Body of pancreas (tissue), 4 donors: ENCODE measurements around the gene MLXIP. TPM values are rescaled to one million over a fixed set of nuclear protein-coding genes. Genes with fewer than 3 reads are reported as not detected.

Source experiments
- ATAC-seq: fragments of 150-250 bp; one replicate; pipeline ENCODE4 v1.9.1; 2016
- DNase-seq, 4 donors: peaks; one replicate each; pipeline ENCODE4 v3.0.0-alpha.2; 2019
- H3K27ac ChIP-seq, 4 donors: fragments of 200-600 bp; sonication (generic); 1 replicate in 3 of 4; 2 replicates in 1 of 4; pipeline versions ENCODE4 v1.5.1 to v1.6.1; 2016 to 2019; ENCODE audit warnings: mild to moderate bottlenecking in 1 of 4, mixed read lengths in 1 of 4, moderate library complexity in 1 of 4
- H3K27me3 ChIP-seq, 2 donors: fragments of 200-600 bp; sonication (generic); one replicate each; pipeline ENCODE4 v1.6.0; 2016; ENCODE audit warnings: mild to moderate bottlenecking in 1 of 2
- H3K36me3 ChIP-seq, 2 donors: fragments of 200-600 bp; sonication (generic); replicated peaks in 1 of 2; 2 replicates each; pipeline ENCODE4 v1.5.1; 2016; ENCODE audit warnings: low read depth in 2 of 2; ENCODE audit not compliant: insufficient read depth in 1 of 2
- H3K4me1 ChIP-seq: fragments of 200-600 bp; sonication (generic); one replicate; pipeline ENCODE4 v1.6.0; 2016
- H3K4me3 ChIP-seq, 2 donors: fragments of 200-600 bp; sonication (generic); 1 replicate in 1 of 2; 2 replicates in 1 of 2; pipeline ENCODE4 v1.5.1; 2016 to 2019
- H3K9me3 ChIP-seq, 3 donors: fragments of 200-600 bp; sonication (generic); 1 replicate in 2 of 3; 2 replicates in 1 of 3; pipeline ENCODE4 v1.5.1; 2016
- POLR2A ChIP-seq, 3 donors: fragments of 450-650 bp; IDR thresholded peaks; one replicate each; pipeline ENCODE4 v1.6.1; 2016; ENCODE audit warnings: antibody characterized with exemption in 3 of 3, mild to moderate bottlenecking in 2 of 3
- WGBS, 2 donors: methylation state at CpG; one replicate each; pipeline ENCODE4 v1.1.5; 2017; 5-methylcytosine and 5-hydroxymethylcytosine counted together
- intact Hi-C: fragments of 100-400 bp; cut with DNase I; formaldehyde crosslinking; loops from one replicate; pipeline ENCODE4 v1.15.1; 2023
- total RNA-seq, 2 donors: library from RNA; depleted of rRNA; stranded (reverse); fragments of >200 nt; gene quantifications; one replicate each; pipeline ENCODE4 v1.1.0, GENCODE V29; 2016
- TF ChIP-seq, protein P1 (sequence below), 7 experiments: fragments of 450-650 bp in 4 of 7; fragments of 200-600 bp in 3 of 7; sonication (generic) in 3 of 7; IDR thresholded peaks; one replicate each; pipeline ENCODE4 v1.5.1; 2016 to 2019; ENCODE audit warnings: antibody characterized with exemption in 7 of 7

Gene MLXIP
- total RNA-seq, 2 donors from 2014 or later, result 43.6 to 84.0 TPM

GRCh38 chr12:122094735-122095631 lies 16.4 kb downstream of the MLXIP start:
- Histone ChIP-seq H3K36me3 (no peaks in the 10 kb centered on the region), H3K27ac (peak overlapping the region; percentile 32 to 68 (median 62)), H3K4me1 (peaks cover 96% of the 10 kb centered on the region), H3K4me3 (no peak overlapping the region), H3K27me3 (no peaks in the 10 kb centered on the region), H3K9me3 (no peaks in the 10 kb centered on the region)
- TF ChIP-seq POLR2A (IDR thresholded peaks at IDR 0.05), result no peak
- TF ChIP-seq, protein P1, sequence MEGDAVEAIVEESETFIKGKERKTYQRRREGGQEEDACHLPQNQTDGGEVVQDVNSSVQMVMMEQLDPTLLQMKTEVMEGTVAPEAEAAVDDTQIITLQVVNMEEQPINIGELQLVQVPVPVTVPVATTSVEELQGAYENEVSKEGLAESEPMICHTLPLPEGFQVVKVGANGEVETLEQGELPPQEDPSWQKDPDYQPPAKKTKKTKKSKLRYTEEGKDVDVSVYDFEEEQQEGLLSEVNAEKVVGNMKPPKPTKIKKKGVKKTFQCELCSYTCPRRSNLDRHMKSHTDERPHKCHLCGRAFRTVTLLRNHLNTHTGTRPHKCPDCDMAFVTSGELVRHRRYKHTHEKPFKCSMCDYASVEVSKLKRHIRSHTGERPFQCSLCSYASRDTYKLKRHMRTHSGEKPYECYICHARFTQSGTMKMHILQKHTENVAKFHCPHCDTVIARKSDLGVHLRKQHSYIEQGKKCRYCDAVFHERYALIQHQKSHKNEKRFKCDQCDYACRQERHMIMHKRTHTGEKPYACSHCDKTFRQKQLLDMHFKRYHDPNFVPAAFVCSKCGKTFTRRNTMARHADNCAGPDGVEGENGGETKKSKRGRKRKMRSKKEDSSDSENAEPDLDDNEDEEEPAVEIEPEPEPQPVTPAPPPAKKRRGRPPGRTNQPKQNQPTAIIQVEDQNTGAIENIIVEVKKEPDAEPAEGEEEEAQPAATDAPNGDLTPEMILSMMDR (IDR thresholded peaks at IDR 0.05), result no peak
- intact Hi-C loops, result loop anchor here (5.0 kb wide), 1 partner anchor 38 kb away; no protein-coding TSS in a partner anchor
- 57% methylated on average over 10 of the region's 10 CpGs for WGBS, 2 donors
- no peak for ATAC-seq
- DNase-seq, result peak in 2 of 4 donors; percentile 12

- intact Hi-C loops, result no loop called here
- WGBS, 2 donors, result 65 to 66% methylated on average over 8 of the region's 9 CpGs
Measured at GRCh38 chr12:122096014-122096413, 17.5 kb downstream of the MLXIP start.

DNA sequence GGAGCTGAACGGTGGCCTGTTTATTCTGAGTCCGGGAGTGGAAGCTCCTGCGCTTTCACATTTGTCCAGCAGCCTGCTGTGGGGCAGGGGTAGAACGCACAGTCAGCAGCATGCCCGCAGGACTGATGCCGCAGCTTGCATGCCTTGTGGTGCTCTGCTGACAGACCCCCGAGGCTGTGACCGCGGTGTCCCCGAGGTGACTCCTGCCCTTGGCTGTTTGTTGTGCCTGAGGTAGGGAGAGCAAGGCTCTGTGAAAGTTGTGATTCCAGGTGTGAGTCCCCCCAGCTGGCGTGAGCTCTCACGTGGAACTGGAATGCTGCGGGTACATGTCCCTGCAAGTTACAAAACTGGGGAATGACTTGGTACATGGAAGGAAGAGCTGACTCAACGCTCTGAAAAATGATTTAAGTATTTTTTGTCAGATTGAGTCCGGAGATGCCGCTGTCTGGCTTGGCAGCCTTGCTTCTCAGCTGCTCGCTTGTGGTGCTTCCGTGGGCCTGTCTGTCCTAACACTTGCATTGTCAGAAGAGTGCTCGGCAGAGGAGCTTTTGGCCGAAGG lies 18.1 kb downstream of the MLXIP start:
- 18 to 37% methylated on average over 11 to 20 of the region's 20 CpGs for WGBS, 2 donors
- peaks cover 94% of the 10 kb centered on the region for H3K4me1 ChIP-seq
- no peaks in the 10 kb centered on the region for H3K36me3 ChIP-seq
- no peaks in the 10 kb centered on the region for H3K9me3 ChIP-seq
- no peak overlapping the region for H3K4me3 ChIP-seq
- no peak for TF ChIP-seq POLR2A (IDR thresholded peaks at IDR 0.05)
- TF ChIP-seq, protein P1 (IDR thresholded peaks at IDR 0.05), result no peak
- intact Hi-C loops, result no loop called here
- H3K27ac ChIP-seq, result peak overlapping the region; percentile 94 to 98 (median 95)
- DNase-seq (peak; percentile 33 to 59 (median 48)), ATAC-seq (no peak)
- no peaks in the 10 kb centered on the region for H3K27me3 ChIP-seq

More at GRCh38 chr12:122096014-122096413, 17.5 kb downstream of the MLXIP start:
- Histone ChIP-seq H3K4me3 (no peak overlapping the region), H3K27ac (peak overlapping the region; percentile 94 to 98 (median 95)), H3K9me3 (no peaks in the 10 kb centered on the region), H3K4me1 (peaks cover 96% of the 10 kb centered on the region), H3K27me3 (no peaks in the 10 kb centered on the region), H3K36me3 (no peaks in the 10 kb centered on the region)
- DNase-seq (peak in 2 of 4 donors; percentile 4), ATAC-seq (no peak)
- TF ChIP-seq, protein P1 (IDR thresholded peaks at IDR 0.05), result no peak
- TF ChIP-seq POLR2A (IDR thresholded peaks at IDR 0.05), result no peak

- ATAC-seq (no peak), DNase-seq (no peak)
- Histone ChIP-seq H3K27me3 (no peaks in the 10 kb centered on the region), H3K4me1 (peaks cover 92% of the 10 kb centered on the region), H3K4me3 (no peak overlapping the region), H3K27ac (peak overlapping the region; percentile 94 to 98 (median 95)), H3K9me3 (no peaks in the 10 kb centered on the region), H3K36me3 (no peaks in the 10 kb centered on the region)
- 0 to 25% methylated on average over 1 to 2 of the region's 2 CpGs for WGBS, 2 donors
- intact Hi-C loops, result no loop called here
- TF ChIP-seq POLR2A (IDR thresholded peaks at IDR 0.05), result peak in 1 of 3 donors; percentile 42
- TF ChIP-seq, protein P1 (IDR thresholded peaks at IDR 0.05), result no peak
Measured at GRCh38 chr12:122097584-122097926, 19.0 kb downstream of the MLXIP start.
